H9 (cell line): ENCODE data around the gene YWHAQ. TPM values are rescaled to one million over a fixed set of nuclear protein-coding genes. Genes with fewer than 3 reads are reported as not detected.

Experiments used
- DNase-seq: peaks from one replicate; pipeline ENCODE4 v3.0.0-alpha.2; 2017
- H2AFZ ChIP-seq: one replicate; pipeline ENCODE4 v1.6.1; 2013; ENCODE audit warnings: mild to moderate bottlenecking, low read length, control low read depth, moderate library complexity
- H2AK5ac ChIP-seq: 2 replicates; pipeline ENCODE4 v1.6.1; 2013; ENCODE audit warnings: low read length, control low read depth, mixed read lengths; ENCODE audit not compliant: insufficient read length
- H2BK120ac ChIP-seq: one replicate; pipeline ENCODE4 v1.6.1; 2013; ENCODE audit warnings: low read depth, mild to moderate bottlenecking, low read length, control low read depth, inconsistent platforms; ENCODE audit not compliant: poor library complexity, severe bottlenecking
- H2BK12ac ChIP-seq: 2 replicates; pipeline ENCODE4 v1.6.1; 2013; ENCODE audit warnings: low read length, control low read depth, mixed read lengths, low read depth; ENCODE audit not compliant: insufficient read length
- H2BK15ac ChIP-seq: 2 replicates; pipeline ENCODE4 v1.6.1; 2013; ENCODE audit warnings: low read depth, low read length, control low read depth
- H2BK20ac ChIP-seq: one replicate; pipeline ENCODE4 v1.6.1; 2013; ENCODE audit warnings: low read depth, mild to moderate bottlenecking, low read length, control low read depth, inconsistent platforms; ENCODE audit not compliant: poor library complexity, severe bottlenecking
- H2BK5ac ChIP-seq: 2 replicates; pipeline ENCODE4 v1.6.1; 2013; ENCODE audit warnings: low read length, control low read depth, mixed read lengths; ENCODE audit not compliant: insufficient read length
- H3K14ac ChIP-seq: 2 replicates; pipeline ENCODE4 v1.6.1; 2013; ENCODE audit warnings: low read length, control low read depth; ENCODE audit not compliant: insufficient read depth
- H3K18ac ChIP-seq: 2 replicates; pipeline ENCODE4 v1.6.1; 2013; ENCODE audit warnings: low read depth, mild to moderate bottlenecking, mixed read lengths, low read length, control low read depth; ENCODE audit not compliant: insufficient read length
- H3K23ac ChIP-seq: 2 replicates; pipeline ENCODE4 v1.6.1; 2013; ENCODE audit warnings: low read length, control low read depth, mixed read lengths, low read depth; ENCODE audit not compliant: insufficient read length
- H3K23me2 ChIP-seq: 2 replicates; pipeline ENCODE4 v1.6.1; 2013; ENCODE audit warnings: low read depth, mild to moderate bottlenecking, mixed read lengths, low read length, control low read depth; ENCODE audit not compliant: insufficient read length, poor library complexity, severe bottlenecking
- H3K27ac ChIP-seq: 2 replicates; pipeline ENCODE4 v1.5.1; 2013; ENCODE audit warnings: low read length, control low read depth, mixed read lengths, low read depth; ENCODE audit not compliant: insufficient read length
- H3K27me3 ChIP-seq: 2 replicates; pipeline ENCODE4 v1.6.1; 2013; ENCODE audit warnings: low read length, control low read depth, inconsistent platforms; ENCODE audit not compliant: insufficient read depth
- H3K4ac ChIP-seq: 2 replicates; pipeline ENCODE4 v1.6.1; 2013; ENCODE audit warnings: low read depth, mild to moderate bottlenecking, control low read depth, inconsistent platforms, low read length, moderate library complexity
- H3K4me1 ChIP-seq: 2 replicates; pipeline ENCODE4 v1.6.1; 2013; ENCODE audit warnings: low read length, control low read depth, inconsistent platforms; ENCODE audit not compliant: insufficient read depth
- H3K4me2 ChIP-seq: 2 replicates; pipeline ENCODE4 v1.6.1; 2013; ENCODE audit warnings: low read length, control low read depth, mixed read lengths; ENCODE audit not compliant: insufficient read length, insufficient read depth
- H3K56ac ChIP-seq: 2 replicates; pipeline ENCODE4 v1.6.1; 2013; ENCODE audit warnings: low read depth, mild to moderate bottlenecking, mixed read lengths, low read length, control low read depth; ENCODE audit not compliant: insufficient read length
- H3K79me1 ChIP-seq: 2 replicates; pipeline ENCODE4 v1.6.1; 2013; ENCODE audit warnings: low read depth, mild to moderate bottlenecking, moderate library complexity, low read length, control low read depth, inconsistent platforms; ENCODE audit not compliant: insufficient read depth, poor library complexity, severe bottlenecking
- H3K79me2 ChIP-seq: 2 replicates; pipeline ENCODE4 v1.6.1; 2013; ENCODE audit warnings: low read length, control low read depth, inconsistent platforms; ENCODE audit not compliant: insufficient read depth
- H3K9ac ChIP-seq: 2 replicates; pipeline ENCODE4 v1.6.1; 2013; ENCODE audit warnings: low read length, control low read depth, mixed read lengths; ENCODE audit not compliant: insufficient read length; ENCODE audit errors: extremely low read depth
- H3K9me3 ChIP-seq: one replicate; pipeline ENCODE4 v1.6.1; 2013; ENCODE audit warnings: low read depth, low read length, inconsistent platforms; ENCODE audit not compliant: control insufficient read depth
- H3T11ph ChIP-seq: one replicate; pipeline ENCODE4 v1.6.1; 2013; ENCODE audit warnings: mild to moderate bottlenecking, low read length, control low read depth, inconsistent platforms
- H4K20me1 ChIP-seq: one replicate; pipeline ENCODE4 v1.6.1; 2013; ENCODE audit not compliant: control insufficient read depth, insufficient read length, insufficient read depth
- H4K5ac ChIP-seq: 2 replicates; pipeline ENCODE4 v1.6.1; 2013; ENCODE audit warnings: low read depth, mild to moderate bottlenecking, mixed read lengths, low read length, control low read depth; ENCODE audit not compliant: insufficient read length
- H4K8ac ChIP-seq: replicated peaks from 2 replicates; pipeline ENCODE4 v1.6.1; 2013; ENCODE audit warnings: low read length, control low read depth, mixed read lengths, low read depth; ENCODE audit not compliant: insufficient read length
- H4K91ac ChIP-seq: 2 replicates; pipeline ENCODE4 v1.6.1; 2013; ENCODE audit warnings: low read depth, mild to moderate bottlenecking, moderate library complexity, mixed read lengths, low read length, control low read depth; ENCODE audit not compliant: insufficient read length
- H3K27ac Mint-ChIP-seq, 3 experiments: 2 replicates in 2 of 3; 3 replicates in 1 of 3; pipeline ENCODE4 v1.8.0; 2020 to 2021; ENCODE audit warnings: mixed read lengths in 3 of 3, mild to moderate bottlenecking in 1 of 3, moderate library complexity in 1 of 3
- H3K27me3 Mint-ChIP-seq: 2 replicates; pipeline ENCODE4 v1.8.0; 2021; ENCODE audit warnings: low read depth, mild to moderate bottlenecking, moderate library complexity, mixed read lengths
- H3K36me3 Mint-ChIP-seq, 3 experiments: 2 replicates in 2 of 3; 3 replicates in 1 of 3; pipeline ENCODE4 v1.8.0; 2020 to 2021; ENCODE audit warnings: low read depth in 3 of 3, mixed read lengths in 3 of 3; ENCODE audit not compliant: insufficient read depth in 1 of 3
- H3K4me1 Mint-ChIP-seq, 2 experiments: 2 replicates each; pipeline ENCODE4 v1.8.0; 2020; ENCODE audit warnings: mixed read lengths in 2 of 2
- H3K4me3 Mint-ChIP-seq, 2 experiments: 2 replicates in 1 of 2; 3 replicates in 1 of 2; pipeline ENCODE4 v1.8.0; 2020 to 2021; ENCODE audit warnings: mild to moderate bottlenecking in 2 of 2, mixed read lengths in 2 of 2, moderate library complexity in 1 of 2
- H3K9me3 Mint-ChIP-seq, 2 experiments: 2 replicates in 1 of 2; 3 replicates in 1 of 2; pipeline ENCODE4 v1.8.0; 2020; ENCODE audit warnings: mild to moderate bottlenecking in 2 of 2, mixed read lengths in 2 of 2, moderate library complexity in 1 of 2
- WGBS: extraction: QIAGEN DNeasy Blood & Tissue Kit; methylation state at CpG from one replicate; pipeline ENCODE4 v1.1.7; 2013; ENCODE audit warnings: missing lambda C conversion rate, low lambda C conversion rate, mixed read lengths; ENCODE audit not compliant: insufficient read length; ENCODE audit errors: extremely low coverage; 5-methylcytosine and 5-hydroxymethylcytosine counted together
- total RNA-seq: library from RNA; stranded (reverse); gene quantifications from 2 replicates; pipeline ENCODE4 v1.2.1, GENCODE V29; 2021
- TF ChIP-seq, protein P1 (sequence below): fragments of 200-600 bp; sonication (generic); conservative IDR thresholded peaks from 3 replicates; pipeline ENCODE4 v1.8.0; 2021; ENCODE audit warnings: antibody characterized with exemption, mild to moderate bottlenecking

YWHAQ gene
- total RNA-seq, 1 experiment from 2014 or later: 374 TPM

GRCh38 chr2:9578467-9579235, 52.1 kb downstream of the YWHAQ start:
- no CpG with 5 or more reads among the region's 9 CpGs for WGBS
- DNase-seq: no peak
- peaks cover 1% of the 10 kb centered on the region; the same call in 1 of the 2 replicates for H3K27me3 Mint-ChIP-seq

More at GRCh38 chr2:9578467-9579235, 52.1 kb downstream of the YWHAQ start:
- Histone ChIP-seq H2BK15ac (no peak overlapping the region), H2BK20ac (no peak overlapping the region), H2AFZ (no peak overlapping the region), H3K18ac (no peak overlapping the region), H3K9me3 (no peaks in the 10 kb centered on the region), H3K79me1 (no peaks in the 10 kb centered on the region), H4K5ac (no peak overlapping the region), H3T11ph (no peak overlapping the region), H4K20me1 (no peaks in the 10 kb centered on the region), H2BK5ac (no peak overlapping the region), H3K23ac (no peak overlapping the region), H4K91ac (no peak overlapping the region), H3K27me3 (no peaks in the 10 kb centered on the region), H3K56ac (no peak overlapping the region), H3K79me2 (no peaks in the 10 kb centered on the region), H3K4me1 (no peaks in the 10 kb centered on the region), H3K4ac (no peak overlapping the region), H4K8ac (no peak overlapping the region), H3K27ac (no peak overlapping the region), H3K4me2 (no peak overlapping the region), H2BK120ac (no peak overlapping the region), H2BK12ac (no peak overlapping the region), H3K14ac (no peak overlapping the region), H3K23me2 (no peaks in the 10 kb centered on the region), H2AK5ac (no peak overlapping the region), H3K9ac (no peak overlapping the region)
- no peaks in the 10 kb centered on the region for H3K4me1 Mint-ChIP-seq
- H3K4me3 Mint-ChIP-seq: no peak overlapping the region
- TF ChIP-seq, protein P1, sequence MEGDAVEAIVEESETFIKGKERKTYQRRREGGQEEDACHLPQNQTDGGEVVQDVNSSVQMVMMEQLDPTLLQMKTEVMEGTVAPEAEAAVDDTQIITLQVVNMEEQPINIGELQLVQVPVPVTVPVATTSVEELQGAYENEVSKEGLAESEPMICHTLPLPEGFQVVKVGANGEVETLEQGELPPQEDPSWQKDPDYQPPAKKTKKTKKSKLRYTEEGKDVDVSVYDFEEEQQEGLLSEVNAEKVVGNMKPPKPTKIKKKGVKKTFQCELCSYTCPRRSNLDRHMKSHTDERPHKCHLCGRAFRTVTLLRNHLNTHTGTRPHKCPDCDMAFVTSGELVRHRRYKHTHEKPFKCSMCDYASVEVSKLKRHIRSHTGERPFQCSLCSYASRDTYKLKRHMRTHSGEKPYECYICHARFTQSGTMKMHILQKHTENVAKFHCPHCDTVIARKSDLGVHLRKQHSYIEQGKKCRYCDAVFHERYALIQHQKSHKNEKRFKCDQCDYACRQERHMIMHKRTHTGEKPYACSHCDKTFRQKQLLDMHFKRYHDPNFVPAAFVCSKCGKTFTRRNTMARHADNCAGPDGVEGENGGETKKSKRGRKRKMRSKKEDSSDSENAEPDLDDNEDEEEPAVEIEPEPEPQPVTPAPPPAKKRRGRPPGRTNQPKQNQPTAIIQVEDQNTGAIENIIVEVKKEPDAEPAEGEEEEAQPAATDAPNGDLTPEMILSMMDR: no peak
- H3K27ac Mint-ChIP-seq: no peak overlapping the region; a peak in 1 of 7 replicates
- peaks cover 3 to 8% (median 3%) of the 10 kb centered on the region in 3 experiments; a peak in 4 of 7 replicates for H3K36me3 Mint-ChIP-seq
- H3K9me3 Mint-ChIP-seq: no peaks in the 10 kb centered on the region
